Activated CD8-positive, alpha-beta T cell treated with anti-CD3 and anti-CD28 coated beads, Interleukin-2, amount 10 ng/mL, durations not matched to agents 7 days and 5 days (primary cell): ENCODE measurements around the gene ECI2. TPM values are rescaled to one million over a fixed set of nuclear protein-coding genes. Genes with fewer than 3 reads are reported as not detected.

Experiments used
- ATAC-seq: fragments of 150-1000 bp; cut with Tn5 transposase; one replicate; pipeline ENCODE4 v1.10.0; 2021; ENCODE audit warnings: moderate library complexity
- CTCF ChIA-PET: fragments of 350-600 bp; sonication (Branson Sonifier 250); formaldehyde crosslinking; loops from one replicate; lab custom pipeline; 2021; ENCODE audit warnings: antibody characterized with exemption; lab: Charles Lee
- POLR2A ChIA-PET: fragments of 350-600 bp; sonication (Branson Sonifier 250); formaldehyde crosslinking; loops from one replicate; lab custom pipeline; 2021; ENCODE audit warnings: antibody characterized with exemption; lab: Charles Lee
- DNase-seq: peaks from one replicate; pipeline ENCODE4 v3.0.0-alpha.2; 2020
- H3K27ac Mint-ChIP-seq: one replicate; pipeline ENCODE4 v1.8.0; 2021; ENCODE audit warnings: mild to moderate bottlenecking, mixed read lengths
- H3K27me3 Mint-ChIP-seq: one replicate; pipeline ENCODE4 v1.8.0; 2021; ENCODE audit warnings: low read depth, mixed read lengths
- H3K36me3 Mint-ChIP-seq: one replicate; pipeline ENCODE4 v1.8.0; 2021; ENCODE audit warnings: low read depth, mixed read lengths
- H3K4me1 Mint-ChIP-seq: one replicate; pipeline ENCODE4 v1.8.0; 2021; ENCODE audit warnings: low read depth, mixed read lengths
- H3K4me3 Mint-ChIP-seq: one replicate; pipeline ENCODE4 v1.8.0; 2021; ENCODE audit warnings: mild to moderate bottlenecking, mixed read lengths
- H3K9me3 Mint-ChIP-seq: one replicate; pipeline ENCODE4 v1.8.0; 2022; ENCODE audit warnings: mixed read lengths; ENCODE audit not compliant: insufficient read depth
- total RNA-seq, 2 experiments: library from RNA; stranded (reverse); gene quantifications; one replicate each; pipeline ENCODE4 v1.2.3, GENCODE V29; 2021

ECI2 gene
- total RNA-seq, 2 experiments from 2014 or later: 41.1 to 42.0 TPM

DNA sequence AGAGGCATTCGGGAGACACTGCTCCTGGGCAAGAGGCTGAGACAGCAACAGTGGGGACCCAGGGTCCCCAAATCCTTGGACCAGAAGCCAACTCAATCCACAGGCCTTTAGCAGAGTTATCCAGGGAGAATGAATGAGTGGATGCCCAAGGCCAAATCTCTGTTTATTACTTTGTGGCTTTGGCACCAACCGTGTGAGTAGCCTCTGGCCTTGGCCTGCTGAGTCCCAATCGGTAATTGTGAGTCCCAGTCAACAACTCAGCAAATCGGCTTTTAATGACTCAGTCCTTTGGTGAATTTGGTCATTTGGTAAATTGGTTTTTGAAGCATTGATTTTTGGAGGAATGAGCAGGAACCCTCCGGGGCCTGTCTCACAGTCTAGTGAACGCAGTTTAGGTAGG is 29.1 kb upstream of the ECI2 start:
- no peak overlapping the region for H3K27ac Mint-ChIP-seq
- H3K27me3 Mint-ChIP-seq: peaks cover 2% of the 10 kb centered on the region
- ATAC-seq (no peak), DNase-seq (no peak)
- POLR2A ChIA-PET: no interaction called here
- CTCF ChIA-PET: no interaction called here
- H3K4me1 Mint-ChIP-seq: peaks cover 4% of the 10 kb centered on the region
- H3K4me3 Mint-ChIP-seq: no peak overlapping the region
- H3K9me3 Mint-ChIP-seq: no peaks in the 10 kb centered on the region
- no peaks in the 10 kb centered on the region for H3K36me3 Mint-ChIP-seq

DNA sequence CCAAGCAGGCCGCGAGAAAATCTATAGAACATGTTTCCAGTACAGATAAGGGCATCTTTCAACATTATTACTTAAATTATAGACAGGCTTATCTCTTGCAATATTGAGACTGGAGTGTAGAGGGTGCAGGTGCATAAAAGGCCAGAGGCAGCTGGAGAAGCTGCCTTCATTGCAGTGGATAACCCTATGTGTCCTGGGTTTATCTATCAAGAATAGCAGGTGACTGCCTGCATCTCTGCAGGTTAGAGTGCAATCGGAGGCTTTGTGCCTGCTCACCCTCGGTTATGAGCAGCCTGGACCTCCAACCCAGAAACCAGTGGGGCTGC is 28.7 kb upstream of the ECI2 start:
- POLR2A ChIA-PET: no interaction called here

GRCh38 chr6:4163408-4164116 is 28.2 kb upstream of the ECI2 start:
- Mint-ChIP-seq H3K27ac (no peak overlapping the region), H3K36me3 (no peaks in the 10 kb centered on the region), H3K9me3 (no peaks in the 10 kb centered on the region), H3K4me3 (no peak overlapping the region), H3K27me3 (peaks cover 2% of the 10 kb centered on the region), H3K4me1 (peaks cover 4% of the 10 kb centered on the region)
- CTCF ChIA-PET: no interaction called here
- no peak for ATAC-seq
- POLR2A ChIA-PET: no interaction called here
- DNase-seq: no peak

More for the DNA sequence above, 28.7 kb upstream of the ECI2 start:
- H3K36me3 Mint-ChIP-seq: no peaks in the 10 kb centered on the region
- ATAC-seq (no peak), DNase-seq (no peak)
- peaks cover 4% of the 10 kb centered on the region for H3K4me1 Mint-ChIP-seq
- no peak overlapping the region for H3K4me3 Mint-ChIP-seq
- no peaks in the 10 kb centered on the region for H3K9me3 Mint-ChIP-seq
- peaks cover 2% of the 10 kb centered on the region for H3K27me3 Mint-ChIP-seq
- CTCF ChIA-PET: no interaction called here
- H3K27ac Mint-ChIP-seq: no peak overlapping the region

DNA sequence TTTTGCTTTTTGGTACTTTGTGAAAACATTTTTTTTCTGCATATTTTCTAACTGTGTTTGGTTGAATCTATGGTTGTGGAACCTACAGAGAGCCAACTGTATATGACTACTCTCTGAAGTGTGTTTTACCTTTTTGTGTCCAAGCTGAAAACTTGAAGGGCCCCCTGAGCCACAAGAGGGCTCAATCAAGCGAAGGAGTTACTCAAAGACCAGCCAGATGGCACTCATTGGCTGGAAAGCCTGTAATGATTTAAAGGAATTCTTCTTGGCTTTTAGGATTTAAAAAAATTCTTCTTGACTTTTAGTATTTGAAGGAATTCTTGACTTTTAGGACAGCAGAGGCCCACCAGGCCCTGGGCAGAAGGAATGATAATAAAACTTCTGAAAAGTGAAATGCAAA is 27.0 kb upstream of the ECI2 start:
- H3K27ac Mint-ChIP-seq: no peak overlapping the region
- no peak for ATAC-seq
- ChIA-PET CTCF (interaction anchor here (1.0 to 1.2 kb wide), 2 partner anchors 27 to 48 kb away, joined by 3 to 4 read pairs; partner anchors contain the start of gene ECI2), POLR2A (no interaction called here)
- H3K36me3 Mint-ChIP-seq: no peaks in the 10 kb centered on the region
- no peak for DNase-seq
- H3K4me1 Mint-ChIP-seq: peaks cover 4% of the 10 kb centered on the region
- no peak overlapping the region for H3K4me3 Mint-ChIP-seq
- no peaks in the 10 kb centered on the region for H3K9me3 Mint-ChIP-seq
- peaks cover 5% of the 10 kb centered on the region for H3K27me3 Mint-ChIP-seq

DNA sequence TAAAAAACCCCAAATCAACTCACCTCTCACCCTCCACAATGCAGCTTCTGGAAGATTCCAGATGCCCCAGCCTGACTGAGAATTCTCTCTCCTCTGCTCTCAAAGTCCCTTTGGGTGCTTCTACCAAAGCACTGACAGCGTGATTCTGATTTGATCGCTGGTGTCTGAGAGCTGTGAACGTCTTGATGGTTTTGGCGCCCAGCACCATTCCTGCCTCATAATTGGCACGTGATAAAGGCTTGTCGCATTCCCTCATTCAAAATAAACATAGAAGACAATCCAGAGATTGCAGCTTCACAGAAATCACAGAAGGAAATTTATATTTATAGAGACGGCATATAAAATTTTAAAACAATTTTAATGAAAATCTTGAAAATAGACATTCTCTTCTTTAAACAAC is 24.1 kb upstream of the ECI2 start:
- H3K4me3 Mint-ChIP-seq: no peak overlapping the region
- H3K36me3 Mint-ChIP-seq: no peaks in the 10 kb centered on the region
- DNase-seq: no peak
- CTCF ChIA-PET: no interaction called here
- no peaks in the 10 kb centered on the region for H3K9me3 Mint-ChIP-seq
- H3K27me3 Mint-ChIP-seq: peaks cover 7% of the 10 kb centered on the region
- peaks cover 6% of the 10 kb centered on the region for H3K4me1 Mint-ChIP-seq
- POLR2A ChIA-PET: no interaction called here
- no peak overlapping the region for H3K27ac Mint-ChIP-seq
- ATAC-seq: no peak

DNA sequence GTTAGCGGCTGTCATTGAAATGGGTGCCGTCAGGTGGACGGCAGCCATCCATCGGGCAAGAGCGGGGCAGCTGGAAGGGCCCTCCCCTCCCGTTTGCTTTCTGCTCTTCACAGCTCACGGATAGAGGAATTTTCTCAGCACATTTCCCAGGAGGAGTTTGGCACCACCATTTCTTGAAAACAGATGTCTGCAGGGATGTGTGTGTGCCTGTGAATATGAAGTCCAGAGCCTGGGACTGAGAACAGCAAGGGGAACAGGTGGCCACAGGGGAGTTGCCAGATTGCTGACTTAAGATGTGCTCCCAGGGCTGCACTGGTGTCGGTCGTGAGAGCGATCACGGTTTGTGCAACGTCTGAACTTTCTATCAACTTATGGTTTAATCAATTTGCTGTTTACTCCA is 22.1 kb upstream of the ECI2 start:
- no peak overlapping the region for H3K27ac Mint-ChIP-seq
- POLR2A ChIA-PET: no interaction called here

GRCh38 chr6:4155848-4156466 is 20.6 kb upstream of the ECI2 start:
- no peaks in the 10 kb centered on the region for H3K9me3 Mint-ChIP-seq
- CTCF ChIA-PET: interaction anchor here (0.6 to 4.8 kb wide), 31 partner anchors 10 to 412 kb away, joined by 3 to 95 read pairs (median 4); partner anchors contain the start of gene ECI2
- ATAC-seq: peak; percentile 99

More for the DNA sequence above, 22.1 kb upstream of the ECI2 start:
- ATAC-seq (no peak), DNase-seq (no peak)
- no peak overlapping the region for H3K4me3 Mint-ChIP-seq
- CTCF ChIA-PET: no interaction called here
- no peaks in the 10 kb centered on the region for H3K9me3 Mint-ChIP-seq
- H3K4me1 Mint-ChIP-seq: peaks cover 6% of the 10 kb centered on the region
- H3K27me3 Mint-ChIP-seq: peaks cover 7% of the 10 kb centered on the region
- H3K36me3 Mint-ChIP-seq: no peaks in the 10 kb centered on the region

DNA sequence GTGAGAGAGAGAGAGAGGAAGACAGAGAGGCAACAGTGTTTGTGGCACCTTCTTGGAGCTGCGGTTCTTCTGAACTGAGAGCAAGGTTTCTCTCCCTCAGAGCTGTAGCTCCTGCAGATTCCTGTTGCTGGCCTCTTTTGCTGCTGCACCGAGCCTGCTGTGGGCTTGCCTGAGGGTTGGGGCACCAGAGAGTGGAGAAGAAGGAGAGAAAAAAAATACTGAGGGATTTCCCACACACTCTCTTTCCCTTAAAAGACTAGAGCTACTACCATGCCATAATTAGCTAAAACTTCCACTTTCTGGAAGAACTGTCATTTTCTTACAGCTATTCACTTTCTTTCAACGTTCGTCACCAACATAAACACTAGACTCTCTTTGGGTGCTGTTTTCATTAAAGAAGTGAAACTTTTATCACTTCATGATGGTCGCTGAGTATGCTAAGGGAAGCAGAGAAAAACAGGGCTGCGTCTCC is 18.2 kb upstream of the ECI2 start:
- Mint-ChIP-seq H3K9me3 (no peaks in the 10 kb centered on the region), H3K36me3 (no peaks in the 10 kb centered on the region), H3K4me1 (peaks cover 6% of the 10 kb centered on the region), H3K27ac (no peak overlapping the region), H3K27me3 (peaks cover 35% of the 10 kb centered on the region), H3K4me3 (no peak overlapping the region)
- CTCF ChIA-PET: interaction anchor here (0.9 to 4.8 kb wide), 5 partner anchors 12 to 175 kb away, joined by 3 to 95 read pairs (median 3); no protein-coding TSS in a partner anchor
- DNase-seq (no peak), ATAC-seq (no peak)
- POLR2A ChIA-PET: no interaction called here

More at GRCh38 chr6:4155848-4156466, 20.6 kb upstream of the ECI2 start:
- POLR2A ChIA-PET: interaction anchor here (1.1 to 1.2 kb wide), 3 partner anchors 101 to 138 kb away, joined by 3 to 4 read pairs (median 3); a partner anchor contains a TSS
- Mint-ChIP-seq H3K4me1 (peaks cover 6% of the 10 kb centered on the region), H3K36me3 (no peaks in the 10 kb centered on the region), H3K4me3 (no peak overlapping the region), H3K27me3 (peaks cover 17% of the 10 kb centered on the region), H3K27ac (no peak overlapping the region)
- DNase-seq: peak; percentile 88

DNA sequence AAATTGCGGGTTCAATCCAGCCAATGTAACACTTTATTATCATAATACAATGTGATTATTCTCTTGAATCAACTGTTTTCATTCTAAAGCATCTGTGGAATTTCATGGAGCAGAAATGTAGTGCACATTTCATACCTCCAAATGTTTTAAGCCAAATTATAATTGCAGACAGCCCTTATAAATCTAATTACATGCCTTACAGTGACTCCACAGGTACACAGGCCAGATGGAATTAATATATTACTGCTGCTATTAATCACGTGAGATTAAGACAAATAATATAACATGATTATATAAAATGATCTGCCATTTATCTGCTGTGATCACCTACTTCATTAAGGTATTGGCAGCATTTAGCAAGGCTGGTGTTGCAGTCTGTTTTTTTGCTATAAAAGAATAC is 9.7 kb upstream of the ECI2 start:
- H3K36me3 Mint-ChIP-seq: no peaks in the 10 kb centered on the region
- H3K9me3 Mint-ChIP-seq: no peaks in the 10 kb centered on the region
- POLR2A ChIA-PET: no interaction called here
- no peak overlapping the region for H3K4me3 Mint-ChIP-seq
- no peaks in the 10 kb centered on the region for H3K4me1 Mint-ChIP-seq
- DNase-seq (no peak), ATAC-seq (no peak)
- CTCF ChIA-PET: interaction anchor here (1.8 to 1.9 kb wide), 2 partner anchors 9 to 10 kb away, joined by 6 to 12 read pairs; no protein-coding TSS in a partner anchor
- peaks cover 16% of the 10 kb centered on the region for H3K27me3 Mint-ChIP-seq
- H3K27ac Mint-ChIP-seq: no peak overlapping the region

GRCh38 chr6:4139272-4139671 is 3.9 kb upstream of the ECI2 start:
- Mint-ChIP-seq H3K9me3 (no peaks in the 10 kb centered on the region), H3K36me3 (no peaks in the 10 kb centered on the region), H3K27ac (no peak overlapping the region), H3K4me3 (no peak overlapping the region), H3K27me3 (peaks cover 5% of the 10 kb centered on the region), H3K4me1 (peaks cover 15% of the 10 kb centered on the region)
- DNase-seq (no peak), ATAC-seq (no peak)
- POLR2A ChIA-PET: no interaction called here
- CTCF ChIA-PET: interaction anchor here (0.9 to 5.1 kb wide), 4 partner anchors 16 to 865 kb away, joined by 3 to 38 read pairs (median 4); partner anchors contain the start of gene RPP40

- Mint-ChIP-seq H3K4me1 (peaks cover 25% of the 10 kb centered on the region), H3K27ac (no peak overlapping the region), H3K36me3 (peaks cover 10% of the 10 kb centered on the region), H3K4me3 (no peak overlapping the region), H3K9me3 (no peaks in the 10 kb centered on the region), H3K27me3 (peaks cover 5% of the 10 kb centered on the region)
- DNase-seq (no peak), ATAC-seq (no peak)
- ChIA-PET CTCF (interaction anchor here (1.6 to 5.1 kb wide), 3 partner anchors 11 to 17 kb away, joined by 5 to 38 read pairs (median 6); no protein-coding TSS in a partner anchor), POLR2A (no interaction called here)
These were observed 2.8 kb upstream of the ECI2 start for GRCh38 chr6:4138186-4138585.
